Esophagus muscularis mucosa (tissue), 4 donors: ENCODE results near the gene B9D2.

Experiments
- CTCF ChIP-seq, 3 experiments: fragments of 200-600 bp in 2 of 3; fragments of 450-650 bp in 1 of 3; sonication (generic) in 2 of 3; IDR thresholded peaks; one replicate each; pipeline ENCODE4 v1.5.1; 2017 to 2019; ENCODE audit warnings: antibody characterized with exemption in 3 of 3, mild to moderate bottlenecking in 2 of 3, moderate library complexity in 1 of 3
- EP300 ChIP-seq: sonication (generic); formaldehyde crosslinking; IDR thresholded peaks from one replicate; pipeline ENCODE4 v1.6.1; 2017; ENCODE audit warnings: antibody characterized with exemption
- POLR2A ChIP-seq: fragments of 450-650 bp; IDR thresholded peaks from one replicate; pipeline ENCODE4 v1.6.1; 2017; ENCODE audit warnings: antibody characterized with exemption, moderate library complexity, mild to moderate bottlenecking, low read depth
- POLR2AphosphoS5 ChIP-seq, 2 donors: sonication (generic); formaldehyde crosslinking; IDR thresholded peaks; one replicate each; pipeline ENCODE4 v1.6.1; 2017; ENCODE audit warnings: antibody characterized with exemption in 2 of 2

- TF ChIP-seq POLR2AphosphoS5 (IDR thresholded peaks at IDR 0.05) (no peak), CTCF (IDR thresholded peaks at IDR 0.05) (no peak), POLR2A (no peak), EP300 (no peak)
Measured at GRCh38 chr19:41403181-41403970, 39.4 kb upstream of the B9D2 start.
